ENCODE results near the gene KLRC3. TPM values are rescaled to one million over a fixed set of nuclear protein-coding genes. Genes with fewer than 3 reads are reported as not detected.

Gene KLRC3
- total and polyA plus RNA-seq, 2 donors (not counting 1 experiment from before 2014, with no cell fraction given), result not detected

DNA sequence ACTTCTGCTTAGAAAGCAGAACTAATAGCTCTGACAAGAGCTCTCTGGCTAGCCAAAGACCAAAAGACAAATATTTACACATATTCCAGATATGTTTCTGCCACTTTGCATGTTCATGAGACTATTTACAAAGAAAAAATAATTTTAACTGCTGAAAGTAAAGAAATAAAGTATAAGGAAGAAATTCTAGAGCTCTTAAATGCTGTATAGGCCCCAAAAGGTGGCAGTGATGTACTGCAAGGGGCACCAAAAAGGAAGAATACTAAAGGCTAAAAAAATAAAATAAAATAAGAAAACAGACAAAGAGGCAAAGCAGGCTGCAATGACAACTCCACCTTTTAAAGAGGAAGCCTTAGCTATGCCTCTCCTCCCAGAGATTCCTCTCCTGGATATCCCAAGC, 53.5 kb downstream of the KLRC3 start:
- no peak overlapping the region for H2AFZ ChIP-seq (ENCODE audit: low read length)
- DNase-seq (ENCODE audit: low read depth in 2 of 2), result peak in 1 of 2 donors; percentile 78

DNA sequence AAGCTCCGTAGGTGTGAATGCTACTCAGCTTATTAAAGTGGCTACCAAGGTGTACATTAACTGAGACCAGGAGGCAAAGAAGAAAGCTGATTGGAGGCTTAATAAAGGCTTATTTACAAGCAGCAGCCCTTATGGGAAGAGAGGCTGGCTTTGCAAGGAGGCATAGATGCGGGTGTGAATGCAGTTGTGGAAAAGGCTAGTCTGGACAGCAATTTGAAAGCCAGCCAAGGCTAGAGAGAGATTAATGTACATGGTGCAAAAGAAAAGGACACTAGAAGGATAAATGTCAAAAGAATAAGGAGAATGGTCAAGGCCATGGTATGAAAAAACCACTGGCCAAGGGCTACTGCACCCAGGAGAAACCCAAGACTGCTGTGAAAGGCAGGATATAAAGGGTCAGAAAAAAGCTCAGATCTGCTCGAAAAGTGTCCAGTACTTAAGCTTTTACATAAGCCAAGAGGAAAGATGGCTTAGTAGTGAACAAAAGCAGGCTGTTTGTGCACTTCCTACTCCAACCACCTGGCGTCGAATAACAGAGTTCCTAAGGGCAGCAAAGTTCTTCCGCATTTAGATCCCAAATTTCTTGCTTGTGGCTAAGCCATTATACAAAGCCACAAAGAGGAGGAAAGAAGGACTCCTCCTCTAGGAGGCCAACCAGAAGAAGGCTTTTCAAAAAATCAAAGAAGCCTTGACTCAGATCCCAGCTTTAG, 54.5 kb downstream of the KLRC3 start:
- Histone ChIP-seq H3K27ac (ENCODE audit: insufficient read depth, low read length) (no peak overlapping the region), H2AFZ (ENCODE audit: low read length) (peak overlapping the region; percentile 100), H3K27me3 (ENCODE audit: control insufficient read depth, insufficient read depth, low read length) (no peaks in the 10 kb centered on the region), H4K20me1 (ENCODE audit: control insufficient read depth, extremely low read depth, insufficient read depth, low read length) (no peaks in the 10 kb centered on the region), H3K9ac (ENCODE audit: insufficient read depth, low read length) (no peak overlapping the region), H3K36me3 (ENCODE audit: control insufficient read depth, insufficient read depth, low read length) (no peaks in the 10 kb centered on the region), H3K4me2 (ENCODE audit: extremely low read depth, insufficient read depth, low read length) (peak overlapping the region; percentile 85), H3K4me3 (replicated peaks in 1 of 4; ENCODE audit: control extremely low read depth in 1 of 4, insufficient read depth in 1 of 4, low read depth in 3 of 4, low read length in 4 of 4) (peak overlapping the region in 3 of 4 experiments; percentile 61 to 88 (median 73)), H3K9me3 (ENCODE audit: control insufficient read depth, insufficient read depth, low read depth, low read length) (no peaks in the 10 kb centered on the region), H3K4me1 (ENCODE audit: control insufficient read depth, extremely low read depth, insufficient read depth, low read length) (peaks cover 9% of the 10 kb centered on the region), H3K79me2 (ENCODE audit: control insufficient read depth, insufficient read depth, low read length) (no peaks in the 10 kb centered on the region)
- TF ChIP-seq, protein P1, sequence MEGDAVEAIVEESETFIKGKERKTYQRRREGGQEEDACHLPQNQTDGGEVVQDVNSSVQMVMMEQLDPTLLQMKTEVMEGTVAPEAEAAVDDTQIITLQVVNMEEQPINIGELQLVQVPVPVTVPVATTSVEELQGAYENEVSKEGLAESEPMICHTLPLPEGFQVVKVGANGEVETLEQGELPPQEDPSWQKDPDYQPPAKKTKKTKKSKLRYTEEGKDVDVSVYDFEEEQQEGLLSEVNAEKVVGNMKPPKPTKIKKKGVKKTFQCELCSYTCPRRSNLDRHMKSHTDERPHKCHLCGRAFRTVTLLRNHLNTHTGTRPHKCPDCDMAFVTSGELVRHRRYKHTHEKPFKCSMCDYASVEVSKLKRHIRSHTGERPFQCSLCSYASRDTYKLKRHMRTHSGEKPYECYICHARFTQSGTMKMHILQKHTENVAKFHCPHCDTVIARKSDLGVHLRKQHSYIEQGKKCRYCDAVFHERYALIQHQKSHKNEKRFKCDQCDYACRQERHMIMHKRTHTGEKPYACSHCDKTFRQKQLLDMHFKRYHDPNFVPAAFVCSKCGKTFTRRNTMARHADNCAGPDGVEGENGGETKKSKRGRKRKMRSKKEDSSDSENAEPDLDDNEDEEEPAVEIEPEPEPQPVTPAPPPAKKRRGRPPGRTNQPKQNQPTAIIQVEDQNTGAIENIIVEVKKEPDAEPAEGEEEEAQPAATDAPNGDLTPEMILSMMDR (conservative IDR thresholded peaks at IDR 0.05 in 1 of 2, IDR thresholded peaks at IDR 0.05 in 1 of 2; ENCODE audit: low read depth in 1 of 2, low read length in 2 of 2), result peak; percentile 30 to 40
- TF ChIP-seq EZH2 (IDR thresholded peaks at IDR 0.05; ENCODE audit: low read length, missing control alignments), result no peak
- DNase-seq (ENCODE audit: low read depth in 2 of 2), result peak; percentile 42 to 58

More for the DNA sequence above, 53.5 kb downstream of the KLRC3 start:
- Histone ChIP-seq H3K36me3 (ENCODE audit: control insufficient read depth, insufficient read depth, low read length) (no peaks in the 10 kb centered on the region), H3K4me2 (ENCODE audit: extremely low read depth, insufficient read depth, low read length) (no peak overlapping the region), H3K4me1 (ENCODE audit: control insufficient read depth, extremely low read depth, insufficient read depth, low read length) (peaks cover 9% of the 10 kb centered on the region), H3K4me3 (replicated peaks in 1 of 4; ENCODE audit: control extremely low read depth in 1 of 4, insufficient read depth in 1 of 4, low read depth in 3 of 4, low read length in 4 of 4) (no peak overlapping the region), H3K27me3 (ENCODE audit: control insufficient read depth, insufficient read depth, low read length) (no peaks in the 10 kb centered on the region), H3K9me3 (ENCODE audit: control insufficient read depth, insufficient read depth, low read depth, low read length) (no peaks in the 10 kb centered on the region), H3K79me2 (ENCODE audit: control insufficient read depth, insufficient read depth, low read length) (no peaks in the 10 kb centered on the region), H3K27ac (ENCODE audit: insufficient read depth, low read length) (no peak overlapping the region), H4K20me1 (ENCODE audit: control insufficient read depth, extremely low read depth, insufficient read depth, low read length) (no peaks in the 10 kb centered on the region), H3K9ac (ENCODE audit: insufficient read depth, low read length) (no peak overlapping the region)
- TF ChIP-seq, protein P1 (conservative IDR thresholded peaks at IDR 0.05 in 1 of 2, IDR thresholded peaks at IDR 0.05 in 1 of 2; ENCODE audit: low read depth in 1 of 2, low read length in 2 of 2), result peak in 1 of 2 donors; percentile 46
- TF ChIP-seq EZH2 (IDR thresholded peaks at IDR 0.05; ENCODE audit: low read length, missing control alignments), result no peak

DNA sequence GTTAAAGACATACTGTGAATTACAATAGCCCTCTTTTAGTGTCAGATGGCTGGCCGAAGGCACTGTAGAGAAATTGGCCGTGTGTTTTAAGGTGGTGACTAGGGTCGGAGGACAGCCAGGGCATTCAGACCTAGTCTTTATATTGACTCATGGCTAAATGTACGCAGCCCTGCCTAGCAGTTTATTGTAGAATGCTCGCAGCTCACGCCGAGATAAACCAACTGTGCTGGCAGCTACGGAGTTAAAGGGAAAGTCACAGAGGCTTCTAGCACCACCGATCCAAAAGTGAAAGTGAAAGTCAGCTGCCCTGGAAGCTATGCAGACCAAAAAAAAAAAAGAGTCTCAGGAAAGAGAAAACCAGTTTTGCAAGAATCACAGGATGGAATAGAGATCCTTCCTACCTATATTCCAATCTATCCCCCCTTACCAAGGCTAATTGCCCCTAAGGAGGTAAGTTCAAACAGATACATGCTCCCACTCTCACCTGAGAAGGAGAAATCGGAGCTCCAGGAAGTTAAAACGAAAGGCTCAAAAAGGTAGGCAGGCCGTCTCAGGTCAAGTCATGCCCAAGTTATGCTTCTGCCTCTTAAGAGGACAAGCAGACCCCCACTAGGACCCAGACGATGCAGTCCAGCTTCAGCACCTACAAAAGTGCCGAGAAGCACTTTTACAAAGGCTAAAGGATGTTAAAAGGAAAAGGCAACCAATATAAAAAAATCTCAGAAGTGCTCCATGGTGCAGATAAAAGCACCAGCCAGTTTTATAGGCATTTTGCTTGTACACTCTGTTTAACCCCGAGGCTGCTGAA, 55.4 kb downstream of the KLRC3 start:
- Histone ChIP-seq H3K9ac (ENCODE audit: insufficient read depth, low read length) (peak overlapping the region; percentile 52), H3K4me1 (ENCODE audit: control insufficient read depth, extremely low read depth, insufficient read depth, low read length) (peaks cover 9% of the 10 kb centered on the region), H3K9me3 (ENCODE audit: control insufficient read depth, insufficient read depth, low read depth, low read length) (no peaks in the 10 kb centered on the region), H3K4me2 (ENCODE audit: extremely low read depth, insufficient read depth, low read length) (peak overlapping the region; percentile 85), H2AFZ (ENCODE audit: low read length) (peak overlapping the region; percentile 100), H3K4me3 (replicated peaks in 1 of 4; ENCODE audit: control extremely low read depth in 1 of 4, insufficient read depth in 1 of 4, low read depth in 3 of 4, low read length in 4 of 4) (peak overlapping the region; percentile 59 to 88 (median 67)), H4K20me1 (ENCODE audit: control insufficient read depth, extremely low read depth, insufficient read depth, low read length) (no peaks in the 10 kb centered on the region), H3K27ac (ENCODE audit: insufficient read depth, low read length) (peak overlapping the region; percentile 75), H3K79me2 (ENCODE audit: control insufficient read depth, insufficient read depth, low read length) (no peaks in the 10 kb centered on the region), H3K36me3 (ENCODE audit: control insufficient read depth, insufficient read depth, low read length) (no peaks in the 10 kb centered on the region), H3K27me3 (ENCODE audit: control insufficient read depth, insufficient read depth, low read length) (no peaks in the 10 kb centered on the region)
- TF ChIP-seq, protein P1 (conservative IDR thresholded peaks at IDR 0.05 in 1 of 2, IDR thresholded peaks at IDR 0.05 in 1 of 2; ENCODE audit: low read depth in 1 of 2, low read length in 2 of 2), result no peak
- no peak for TF ChIP-seq EZH2 (IDR thresholded peaks at IDR 0.05; ENCODE audit: low read length, missing control alignments)
- DNase-seq (ENCODE audit: low read depth in 2 of 2), result peak; percentile 80 to 91

Data from fibroblast of lung (primary cell).